Thymus (tissue), 11 donors: Measurements from ENCODE around the gene EPHA2. TPM values are rescaled to one million over a fixed set of nuclear protein-coding genes. Genes with fewer than 3 reads are reported as not detected.

ENCODE experiments used
- DNase-seq, 9 donors: peaks; one replicate each; pipeline ENCODE4 v3.0.0-alpha.2; 2013; ENCODE audit warnings: low spot score in 9 of 9, low read depth in 6 of 9, missing footprints in 1 of 9
- H3K27ac ChIP-seq, 2 donors: one replicate each; pipeline ENCODE4 v1.5.1; 2013; ENCODE audit warnings: control low read depth in 1 of 2, low read depth in 1 of 2, low read length in 1 of 2, mild to moderate bottlenecking in 1 of 2, moderate library complexity in 1 of 2
- H3K27me3 ChIP-seq, 2 donors: one replicate each; pipeline ENCODE4 v1.5.1; 2013; ENCODE audit warnings: low read length in 1 of 2; ENCODE audit not compliant: control insufficient read depth in 2 of 2, insufficient read depth in 1 of 2
- H3K36me3 ChIP-seq, 2 donors: one replicate each; pipeline ENCODE4 v1.5.1; 2013; ENCODE audit warnings: low read length in 1 of 2, mild to moderate bottlenecking in 1 of 2, moderate library complexity in 1 of 2; ENCODE audit not compliant: control insufficient read depth in 2 of 2, insufficient read depth in 2 of 2
- H3K4me1 ChIP-seq, 2 donors: one replicate each; pipeline ENCODE4 v1.5.1; 2013; ENCODE audit warnings: low read length in 2 of 2; ENCODE audit not compliant: control insufficient read depth in 2 of 2, insufficient read depth in 2 of 2
- H3K4me3 ChIP-seq, 2 donors: one replicate each; pipeline ENCODE4 v1.5.1; 2013; ENCODE audit warnings: low read length in 2 of 2, control low read depth in 1 of 2, mild to moderate bottlenecking in 1 of 2
- H3K9me3 ChIP-seq, 2 donors: one replicate each; pipeline ENCODE4 v1.5.1; 2013; ENCODE audit warnings: low read length in 1 of 2, mild to moderate bottlenecking in 1 of 2; ENCODE audit not compliant: control insufficient read depth in 2 of 2, insufficient read depth in 1 of 2
- WGBS: extraction: QIAGEN DNeasy Blood & Tissue Kit; methylation state at CpG from one replicate; pipeline ENCODE4 v1.1.7; 2013; 5-methylcytosine and 5-hydroxymethylcytosine counted together
- polyA plus RNA-seq: library from polyadenylated mRNA; stranded (reverse); fragments of 200-250 nt; gene quantifications from one replicate; pipeline ENCODE4 v1.2.3, GENCODE V29; 2013
- total RNA-seq: library from RNA; stranded (reverse); fragments of 120-200 nt; gene quantifications from one replicate; pipeline ENCODE4 v1.2.4, GENCODE V29; 2013
- donor health status: healthy.

Gene EPHA2
- total and polyA plus RNA-seq, 2 donors: 1.4 to 6.2 TPM

GRCh38 chr1:16178596-16179497, 23.0 kb upstream of the EPHA2 start:
- H3K4me1 ChIP-seq: peaks cover 0 to 24% of the 10 kb centered on the region in 2 donors
- H3K27me3 ChIP-seq: no peaks in the 10 kb centered on the region
- DNase-seq: no peak
- no peaks in the 10 kb centered on the region for H3K9me3 ChIP-seq
- 97% methylated on average over 19 of the region's 19 CpGs for WGBS
- no peak overlapping the region for H3K27ac ChIP-seq
- no peak overlapping the region for H3K4me3 ChIP-seq
- no peaks in the 10 kb centered on the region for H3K36me3 ChIP-seq

- H3K27me3 ChIP-seq: no peaks in the 10 kb centered on the region
- no peak overlapping the region for H3K4me3 ChIP-seq
- WGBS: 100% methylated on average over 4 of the region's 4 CpGs
- H3K9me3 ChIP-seq: no peaks in the 10 kb centered on the region
- H3K36me3 ChIP-seq: no peaks in the 10 kb centered on the region
- H3K4me1 ChIP-seq: peaks cover 0 to 31% of the 10 kb centered on the region in 2 donors
- no peak for DNase-seq
- H3K27ac ChIP-seq: no peak overlapping the region
Observed at GRCh38 chr1:16177306-16177705, 21.4 kb upstream of the EPHA2 start.

GRCh38 chr1:16176653-16177052, 20.8 kb upstream of the EPHA2 start:
- Histone ChIP-seq H3K36me3 (no peaks in the 10 kb centered on the region), H3K27ac (peak overlapping the region; percentile 43 to 49), H3K4me3 (no peak overlapping the region), H3K9me3 (no peaks in the 10 kb centered on the region), H3K27me3 (no peaks in the 10 kb centered on the region), H3K4me1 (peaks cover 0 to 30% of the 10 kb centered on the region in 2 donors)
- no peak for DNase-seq
- 92% methylated on average over 7 of the region's 7 CpGs for WGBS

GRCh38 chr1:16175610-16176553, 20.0 kb upstream of the EPHA2 start:
- H3K4me3 ChIP-seq: no peak overlapping the region
- peaks cover 0 to 2% of the 10 kb centered on the region in 2 donors for H3K27me3 ChIP-seq
- WGBS: 55% methylated on average over 24 of the region's 24 CpGs
- peak overlapping the region; percentile 43 to 69 for H3K27ac ChIP-seq
- no peaks in the 10 kb centered on the region for H3K36me3 ChIP-seq
- no peak for DNase-seq
- peaks cover 0 to 34% of the 10 kb centered on the region in 2 donors for H3K4me1 ChIP-seq
- H3K9me3 ChIP-seq: peaks cover 0 to 1% of the 10 kb centered on the region in 2 donors

- no peak overlapping the region for H3K4me3 ChIP-seq
- H3K9me3 ChIP-seq: peaks cover 0 to 1% of the 10 kb centered on the region in 2 donors
- 90% methylated on average over 22 of the region's 22 CpGs for WGBS
- no peak for DNase-seq
- H3K36me3 ChIP-seq: no peaks in the 10 kb centered on the region
- peaks cover 0 to 34% of the 10 kb centered on the region in 2 donors for H3K4me1 ChIP-seq
- H3K27me3 ChIP-seq: peaks cover 2% of the 10 kb centered on the region in 2 donors
- H3K27ac ChIP-seq: no peak overlapping the region
Observed at GRCh38 chr1:16174886-16175598, 19.2 kb upstream of the EPHA2 start.

- no peak for DNase-seq
- Histone ChIP-seq H3K27me3 (peaks cover 2% of the 10 kb centered on the region in 2 donors), H3K4me1 (peaks cover 2 to 41% of the 10 kb centered on the region in 2 donors), H3K4me3 (no peak overlapping the region), H3K36me3 (no peaks in the 10 kb centered on the region), H3K9me3 (peaks cover 0 to 1% of the 10 kb centered on the region in 2 donors), H3K27ac (peak overlapping the region in 1 of 2 donors; percentile 3)
- WGBS: 98% methylated on average over 9 of the region's 9 CpGs
Observed at GRCh38 chr1:16174261-16174868, 18.5 kb upstream of the EPHA2 start.

- Histone ChIP-seq H3K36me3 (no peaks in the 10 kb centered on the region), H3K4me3 (no peak overlapping the region), H3K27me3 (peaks cover 2% of the 10 kb centered on the region in 2 donors), H3K4me1 (peaks cover 7 to 47% of the 10 kb centered on the region in 2 donors), H3K27ac (no peak overlapping the region), H3K9me3 (peaks cover 0 to 1% of the 10 kb centered on the region in 2 donors)
- no peak for DNase-seq
- WGBS: 60% methylated on average over 12 of the region's 12 CpGs
Observed at GRCh38 chr1:16173447-16174260, 17.8 kb upstream of the EPHA2 start.
